H9 (cell line): ENCODE data around the gene PUS10. TPM values are rescaled to one million over a fixed set of nuclear protein-coding genes. Genes with fewer than 3 reads are reported as not detected.

Experiments used
- DNase-seq: peaks from one replicate; pipeline ENCODE4 v3.0.0-alpha.2; 2017
- H2AFZ ChIP-seq: one replicate; pipeline ENCODE4 v1.6.1; 2013; ENCODE audit warnings: mild to moderate bottlenecking, low read length, control low read depth, moderate library complexity
- H2AK5ac ChIP-seq: 2 replicates; pipeline ENCODE4 v1.6.1; 2013; ENCODE audit warnings: low read length, control low read depth, mixed read lengths; ENCODE audit not compliant: insufficient read length
- H2BK120ac ChIP-seq: one replicate; pipeline ENCODE4 v1.6.1; 2013; ENCODE audit warnings: low read depth, mild to moderate bottlenecking, low read length, control low read depth, inconsistent platforms; ENCODE audit not compliant: poor library complexity, severe bottlenecking
- H2BK12ac ChIP-seq: 2 replicates; pipeline ENCODE4 v1.6.1; 2013; ENCODE audit warnings: low read length, control low read depth, mixed read lengths, low read depth; ENCODE audit not compliant: insufficient read length
- H2BK15ac ChIP-seq: 2 replicates; pipeline ENCODE4 v1.6.1; 2013; ENCODE audit warnings: low read depth, low read length, control low read depth
- H2BK20ac ChIP-seq: one replicate; pipeline ENCODE4 v1.6.1; 2013; ENCODE audit warnings: low read depth, mild to moderate bottlenecking, low read length, control low read depth, inconsistent platforms; ENCODE audit not compliant: poor library complexity, severe bottlenecking
- H2BK5ac ChIP-seq: 2 replicates; pipeline ENCODE4 v1.6.1; 2013; ENCODE audit warnings: low read length, control low read depth, mixed read lengths; ENCODE audit not compliant: insufficient read length
- H3K14ac ChIP-seq: 2 replicates; pipeline ENCODE4 v1.6.1; 2013; ENCODE audit warnings: low read length, control low read depth; ENCODE audit not compliant: insufficient read depth
- H3K18ac ChIP-seq: 2 replicates; pipeline ENCODE4 v1.6.1; 2013; ENCODE audit warnings: low read depth, mild to moderate bottlenecking, mixed read lengths, low read length, control low read depth; ENCODE audit not compliant: insufficient read length
- H3K23ac ChIP-seq: 2 replicates; pipeline ENCODE4 v1.6.1; 2013; ENCODE audit warnings: low read length, control low read depth, mixed read lengths, low read depth; ENCODE audit not compliant: insufficient read length
- H3K23me2 ChIP-seq: 2 replicates; pipeline ENCODE4 v1.6.1; 2013; ENCODE audit warnings: low read depth, mild to moderate bottlenecking, mixed read lengths, low read length, control low read depth; ENCODE audit not compliant: insufficient read length, poor library complexity, severe bottlenecking
- H3K27ac ChIP-seq: 2 replicates; pipeline ENCODE4 v1.5.1; 2013; ENCODE audit warnings: low read length, control low read depth, mixed read lengths, low read depth; ENCODE audit not compliant: insufficient read length
- H3K27me3 ChIP-seq: 2 replicates; pipeline ENCODE4 v1.6.1; 2013; ENCODE audit warnings: low read length, control low read depth, inconsistent platforms; ENCODE audit not compliant: insufficient read depth
- H3K4ac ChIP-seq: 2 replicates; pipeline ENCODE4 v1.6.1; 2013; ENCODE audit warnings: low read depth, mild to moderate bottlenecking, control low read depth, inconsistent platforms, low read length, moderate library complexity
- H3K4me1 ChIP-seq: 2 replicates; pipeline ENCODE4 v1.6.1; 2013; ENCODE audit warnings: low read length, control low read depth, inconsistent platforms; ENCODE audit not compliant: insufficient read depth
- H3K4me2 ChIP-seq: 2 replicates; pipeline ENCODE4 v1.6.1; 2013; ENCODE audit warnings: low read length, control low read depth, mixed read lengths; ENCODE audit not compliant: insufficient read length, insufficient read depth
- H3K56ac ChIP-seq: 2 replicates; pipeline ENCODE4 v1.6.1; 2013; ENCODE audit warnings: low read depth, mild to moderate bottlenecking, mixed read lengths, low read length, control low read depth; ENCODE audit not compliant: insufficient read length
- H3K79me1 ChIP-seq: 2 replicates; pipeline ENCODE4 v1.6.1; 2013; ENCODE audit warnings: low read depth, mild to moderate bottlenecking, moderate library complexity, low read length, control low read depth, inconsistent platforms; ENCODE audit not compliant: insufficient read depth, poor library complexity, severe bottlenecking
- H3K79me2 ChIP-seq: 2 replicates; pipeline ENCODE4 v1.6.1; 2013; ENCODE audit warnings: low read length, control low read depth, inconsistent platforms; ENCODE audit not compliant: insufficient read depth
- H3K9ac ChIP-seq: 2 replicates; pipeline ENCODE4 v1.6.1; 2013; ENCODE audit warnings: low read length, control low read depth, mixed read lengths; ENCODE audit not compliant: insufficient read length; ENCODE audit errors: extremely low read depth
- H3K9me3 ChIP-seq: one replicate; pipeline ENCODE4 v1.6.1; 2013; ENCODE audit warnings: low read depth, low read length, inconsistent platforms; ENCODE audit not compliant: control insufficient read depth
- H3T11ph ChIP-seq: one replicate; pipeline ENCODE4 v1.6.1; 2013; ENCODE audit warnings: mild to moderate bottlenecking, low read length, control low read depth, inconsistent platforms
- H4K20me1 ChIP-seq: one replicate; pipeline ENCODE4 v1.6.1; 2013; ENCODE audit not compliant: control insufficient read depth, insufficient read length, insufficient read depth
- H4K5ac ChIP-seq: 2 replicates; pipeline ENCODE4 v1.6.1; 2013; ENCODE audit warnings: low read depth, mild to moderate bottlenecking, mixed read lengths, low read length, control low read depth; ENCODE audit not compliant: insufficient read length
- H4K8ac ChIP-seq: replicated peaks from 2 replicates; pipeline ENCODE4 v1.6.1; 2013; ENCODE audit warnings: low read length, control low read depth, mixed read lengths, low read depth; ENCODE audit not compliant: insufficient read length
- H4K91ac ChIP-seq: 2 replicates; pipeline ENCODE4 v1.6.1; 2013; ENCODE audit warnings: low read depth, mild to moderate bottlenecking, moderate library complexity, mixed read lengths, low read length, control low read depth; ENCODE audit not compliant: insufficient read length
- H3K27ac Mint-ChIP-seq, 3 experiments: 2 replicates in 2 of 3; 3 replicates in 1 of 3; pipeline ENCODE4 v1.8.0; 2020 to 2021; ENCODE audit warnings: mixed read lengths in 3 of 3, mild to moderate bottlenecking in 1 of 3, moderate library complexity in 1 of 3
- H3K27me3 Mint-ChIP-seq: 2 replicates; pipeline ENCODE4 v1.8.0; 2021; ENCODE audit warnings: low read depth, mild to moderate bottlenecking, moderate library complexity, mixed read lengths
- H3K36me3 Mint-ChIP-seq, 3 experiments: 2 replicates in 2 of 3; 3 replicates in 1 of 3; pipeline ENCODE4 v1.8.0; 2020 to 2021; ENCODE audit warnings: low read depth in 3 of 3, mixed read lengths in 3 of 3; ENCODE audit not compliant: insufficient read depth in 1 of 3
- H3K4me1 Mint-ChIP-seq, 2 experiments: 2 replicates each; pipeline ENCODE4 v1.8.0; 2020; ENCODE audit warnings: mixed read lengths in 2 of 2
- H3K4me3 Mint-ChIP-seq, 2 experiments: 2 replicates in 1 of 2; 3 replicates in 1 of 2; pipeline ENCODE4 v1.8.0; 2020 to 2021; ENCODE audit warnings: mild to moderate bottlenecking in 2 of 2, mixed read lengths in 2 of 2, moderate library complexity in 1 of 2
- H3K9me3 Mint-ChIP-seq, 2 experiments: 2 replicates in 1 of 2; 3 replicates in 1 of 2; pipeline ENCODE4 v1.8.0; 2020; ENCODE audit warnings: mild to moderate bottlenecking in 2 of 2, mixed read lengths in 2 of 2, moderate library complexity in 1 of 2
- WGBS: extraction: QIAGEN DNeasy Blood & Tissue Kit; methylation state at CpG from one replicate; pipeline ENCODE4 v1.1.7; 2013; ENCODE audit warnings: missing lambda C conversion rate, low lambda C conversion rate, mixed read lengths; ENCODE audit not compliant: insufficient read length; ENCODE audit errors: extremely low coverage; 5-methylcytosine and 5-hydroxymethylcytosine counted together
- total RNA-seq: library from RNA; stranded (reverse); gene quantifications from 2 replicates; pipeline ENCODE4 v1.2.1, GENCODE V29; 2021
- TF ChIP-seq, protein P1 (sequence below): fragments of 200-600 bp; sonication (generic); conservative IDR thresholded peaks from 3 replicates; pipeline ENCODE4 v1.8.0; 2021; ENCODE audit warnings: antibody characterized with exemption, mild to moderate bottlenecking

The PUS10 gene
- total RNA-seq, 1 experiment from 2014 or later, result 2.3 TPM

- TF ChIP-seq, protein P1, sequence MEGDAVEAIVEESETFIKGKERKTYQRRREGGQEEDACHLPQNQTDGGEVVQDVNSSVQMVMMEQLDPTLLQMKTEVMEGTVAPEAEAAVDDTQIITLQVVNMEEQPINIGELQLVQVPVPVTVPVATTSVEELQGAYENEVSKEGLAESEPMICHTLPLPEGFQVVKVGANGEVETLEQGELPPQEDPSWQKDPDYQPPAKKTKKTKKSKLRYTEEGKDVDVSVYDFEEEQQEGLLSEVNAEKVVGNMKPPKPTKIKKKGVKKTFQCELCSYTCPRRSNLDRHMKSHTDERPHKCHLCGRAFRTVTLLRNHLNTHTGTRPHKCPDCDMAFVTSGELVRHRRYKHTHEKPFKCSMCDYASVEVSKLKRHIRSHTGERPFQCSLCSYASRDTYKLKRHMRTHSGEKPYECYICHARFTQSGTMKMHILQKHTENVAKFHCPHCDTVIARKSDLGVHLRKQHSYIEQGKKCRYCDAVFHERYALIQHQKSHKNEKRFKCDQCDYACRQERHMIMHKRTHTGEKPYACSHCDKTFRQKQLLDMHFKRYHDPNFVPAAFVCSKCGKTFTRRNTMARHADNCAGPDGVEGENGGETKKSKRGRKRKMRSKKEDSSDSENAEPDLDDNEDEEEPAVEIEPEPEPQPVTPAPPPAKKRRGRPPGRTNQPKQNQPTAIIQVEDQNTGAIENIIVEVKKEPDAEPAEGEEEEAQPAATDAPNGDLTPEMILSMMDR, result no peak
- no peaks in the 10 kb centered on the region for H3K9me3 ChIP-seq
- H4K20me1 ChIP-seq, result no peaks in the 10 kb centered on the region
- no peak overlapping the region for H2BK5ac ChIP-seq
- no peak overlapping the region for H3K18ac ChIP-seq
- Mint-ChIP-seq H3K4me3 (no peak overlapping the region), H3K27me3 (no peaks in the 10 kb centered on the region), H3K36me3 (no peaks in the 10 kb centered on the region), H3K9me3 (no peaks in the 10 kb centered on the region), H3K4me1 (no peaks in the 10 kb centered on the region), H3K27ac (no peak overlapping the region)
- H4K91ac ChIP-seq, result no peak overlapping the region
- H3K9ac ChIP-seq, result no peak overlapping the region
- H3K79me2 ChIP-seq, result no peaks in the 10 kb centered on the region
- H4K5ac ChIP-seq, result no peak overlapping the region
- no peaks in the 10 kb centered on the region for H3K27me3 ChIP-seq
- no peak overlapping the region for H2BK15ac ChIP-seq
- H3K23ac ChIP-seq, result no peak overlapping the region
- H3K4me2 ChIP-seq, result no peak overlapping the region
- H2BK12ac ChIP-seq, result no peak overlapping the region
- H3K23me2 ChIP-seq, result no peaks in the 10 kb centered on the region
- H3K14ac ChIP-seq, result no peak overlapping the region
- no peak overlapping the region for H3K56ac ChIP-seq
- no peak overlapping the region for H2AFZ ChIP-seq
- H3K4me1 ChIP-seq, result no peaks in the 10 kb centered on the region
- WGBS, result no CpG with 5 or more reads among the region's 4 CpGs
- H3K27ac ChIP-seq, result no peak overlapping the region
- H3T11ph ChIP-seq, result no peak overlapping the region
- H2AK5ac ChIP-seq, result no peak overlapping the region
- no peak overlapping the region for H3K4ac ChIP-seq
- H2BK20ac ChIP-seq, result no peak overlapping the region
- no peak overlapping the region for H2BK120ac ChIP-seq
- DNase-seq, result no peak
- no peak overlapping the region for H4K8ac ChIP-seq
- no peaks in the 10 kb centered on the region for H3K79me1 ChIP-seq
These were observed 38.8 kb downstream of the PUS10 start for GRCh38 chr2:60979231-60979630.
